Measurements from ENCODE around the gene DKK3.

Gene DKK3

DNA sequence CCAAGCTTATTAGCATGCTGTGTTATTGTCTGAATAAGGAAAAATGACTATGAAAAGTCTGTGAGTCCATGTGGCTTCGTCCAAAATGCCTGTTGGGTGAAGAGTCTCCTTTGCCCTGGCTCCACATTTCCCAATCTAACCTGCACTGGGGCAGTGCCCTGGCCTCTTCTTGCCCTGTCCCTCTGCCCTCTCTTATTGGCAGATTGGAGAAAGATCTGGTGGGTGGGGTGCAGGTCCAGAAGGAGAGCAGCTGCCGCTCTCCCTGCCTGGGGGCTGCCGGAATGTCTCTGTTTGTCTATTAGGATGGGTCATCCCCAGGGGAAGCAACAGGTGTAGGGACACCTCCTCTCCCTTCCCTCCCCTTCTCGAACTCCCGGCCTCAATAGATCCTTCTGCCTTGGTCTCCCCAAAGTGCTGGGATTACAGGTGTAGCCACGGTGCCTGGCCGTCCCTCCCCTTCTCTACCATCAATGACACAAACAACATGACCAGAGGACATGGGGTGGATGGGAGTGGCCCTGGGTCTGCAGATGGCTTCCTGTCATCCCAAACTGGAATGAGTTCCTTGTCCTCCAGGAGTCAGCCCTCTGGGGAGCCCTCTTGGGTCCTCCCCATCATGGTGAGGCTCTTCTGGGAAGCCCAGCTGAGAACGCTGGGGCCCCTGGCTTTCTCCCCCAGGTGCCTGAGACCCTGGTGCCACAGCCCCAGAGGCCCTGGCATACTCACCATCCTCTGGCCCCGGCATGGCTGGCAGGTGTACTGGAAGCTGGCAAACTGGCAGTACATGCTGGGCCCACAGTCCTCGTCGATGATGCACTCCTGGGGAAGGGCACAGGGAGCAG lies 40.5 kb downstream of the DKK3 start:
- no peak for DNase-seq (ENCODE audit: low spot score)

DNA sequence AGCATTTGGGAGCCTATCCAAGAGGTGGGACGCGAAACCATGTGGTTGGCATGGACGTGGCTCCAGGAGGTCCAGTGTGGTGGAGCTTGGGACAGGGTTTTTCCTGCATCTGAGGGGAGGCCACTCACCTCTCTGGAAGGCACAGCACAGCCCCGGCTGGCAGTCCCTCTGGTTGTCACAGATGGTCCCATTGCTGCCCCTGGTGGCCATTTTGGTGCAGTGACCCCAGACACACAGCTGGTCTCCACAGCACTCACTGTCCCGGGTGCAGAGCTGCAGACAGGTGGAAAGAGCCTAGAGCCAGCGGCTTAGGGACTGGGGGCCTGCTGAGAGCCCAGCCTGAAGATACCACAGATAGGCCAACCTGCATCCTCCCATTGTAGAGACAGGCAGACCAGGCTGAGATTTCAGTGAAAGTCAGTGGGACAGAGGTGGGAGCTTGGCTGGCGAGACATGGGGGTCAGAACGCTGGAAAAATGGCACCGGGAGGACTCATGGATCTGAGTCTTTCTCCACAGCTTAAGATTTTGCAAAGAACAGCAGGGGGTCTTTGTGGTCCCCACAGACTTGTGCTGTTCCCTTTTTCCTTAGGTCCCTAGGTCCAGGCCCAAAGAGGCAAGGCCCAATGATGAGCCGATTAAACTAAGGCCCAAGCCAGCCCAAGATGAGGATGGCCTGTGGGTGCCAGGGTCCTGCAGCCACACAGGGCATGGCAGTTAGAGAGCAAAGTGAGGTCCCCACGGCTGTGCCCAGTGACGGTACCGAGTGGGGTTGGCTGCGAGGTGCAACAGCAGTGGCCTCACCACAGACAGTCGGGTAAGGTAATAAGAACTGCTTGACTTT lies 41.4 kb downstream of the DKK3 start:
- peak; percentile 62 for DNase-seq (ENCODE audit: low spot score)

DNA sequence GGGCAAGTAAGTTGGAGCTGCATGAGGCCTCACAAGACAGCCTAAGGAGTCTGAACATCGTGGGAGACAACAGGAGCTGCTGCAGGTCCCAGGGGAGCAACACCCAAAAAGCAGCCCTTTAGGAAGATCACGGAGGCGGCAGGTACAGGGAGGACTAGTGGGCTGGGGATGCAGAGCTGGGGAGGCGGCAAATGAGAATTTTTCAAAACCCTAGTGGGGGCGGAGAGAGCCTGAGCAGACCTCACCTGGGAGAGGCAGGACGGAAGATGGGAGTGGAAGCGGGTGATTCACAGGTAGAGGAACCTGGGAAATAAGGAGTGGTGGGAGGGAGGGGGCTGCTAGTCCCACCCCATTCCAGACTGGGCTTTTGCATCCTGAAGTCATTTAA lies 42.1 kb downstream of the DKK3 start:
- no peak for DNase-seq (ENCODE audit: low spot score)

DNA sequence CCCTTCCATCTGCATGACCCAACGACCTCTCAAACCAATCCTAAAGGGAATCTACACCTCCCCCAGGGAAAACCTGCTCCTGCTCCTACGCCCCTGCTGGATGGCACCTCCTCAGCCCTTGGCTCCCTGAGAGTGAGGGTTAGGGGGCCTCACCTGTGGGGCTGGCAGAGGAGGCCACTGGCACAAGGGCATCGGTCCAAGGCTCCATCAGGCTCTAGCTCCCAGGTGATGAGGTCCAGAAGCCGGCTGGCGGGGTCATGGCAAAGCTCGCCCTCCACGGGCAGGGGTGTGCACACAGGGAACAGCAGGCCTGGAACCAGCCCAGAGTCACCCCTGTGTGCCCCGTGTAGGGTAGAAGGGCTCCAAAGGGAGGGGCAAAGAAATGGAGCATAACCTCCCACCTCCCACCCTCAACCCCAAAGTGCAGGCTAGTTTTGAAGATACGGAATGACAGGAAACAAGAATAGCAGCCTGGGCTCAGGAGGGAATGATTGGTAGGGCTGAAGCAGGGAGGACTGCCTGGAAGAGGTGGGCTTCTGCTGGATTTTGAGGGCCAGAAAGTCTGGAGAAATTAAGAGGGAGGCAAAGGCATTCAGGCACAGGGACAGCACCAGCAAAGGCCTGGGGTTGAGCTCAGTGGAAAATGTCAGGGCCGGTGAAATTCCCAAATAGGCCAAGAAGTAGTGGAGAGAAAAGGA lies 42.6 kb downstream of the DKK3 start:
- DNase-seq (ENCODE audit: low spot score), result no peak

DNA sequence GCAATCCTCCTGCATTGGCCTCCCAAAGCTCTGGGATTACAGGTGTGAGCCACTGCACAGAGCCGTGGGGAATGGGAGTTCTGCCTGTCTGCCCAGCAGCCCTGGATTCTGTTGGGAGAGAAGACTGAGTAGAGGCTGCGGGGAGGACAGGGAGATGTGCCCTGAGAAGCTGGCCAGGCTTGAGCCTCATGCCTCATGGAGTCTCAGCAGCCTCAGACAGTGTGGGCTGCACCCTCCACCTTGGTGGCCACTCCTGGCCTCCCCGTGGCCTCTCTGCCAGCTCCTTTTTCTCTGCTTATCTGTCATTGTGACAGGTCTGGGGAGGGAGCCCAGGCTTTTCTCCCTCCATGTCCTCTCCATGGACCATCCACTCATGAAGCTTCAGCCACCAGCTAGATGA lies 43.2 kb downstream of the DKK3 start:
- no peak for DNase-seq (ENCODE audit: low spot score)

DNA sequence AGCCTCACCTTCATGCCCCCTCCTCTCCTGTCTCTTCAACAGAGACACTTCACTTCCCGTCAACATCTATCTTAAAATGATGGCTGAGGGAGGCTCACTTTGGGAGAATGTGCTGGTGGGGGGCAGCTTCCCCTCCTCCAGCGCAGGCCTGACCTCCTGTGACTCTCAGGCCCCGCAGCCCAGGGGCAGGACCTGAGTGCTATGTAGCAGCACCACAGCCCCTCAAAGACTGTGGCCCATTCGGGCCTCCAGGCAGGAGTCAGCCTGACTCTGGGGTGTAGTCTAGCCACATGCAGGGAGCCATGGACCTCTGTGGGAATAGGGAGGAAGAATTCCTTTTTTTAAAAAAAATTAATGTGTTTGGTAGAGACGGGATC lies 43.7 kb downstream of the DKK3 start:
- no peak for DNase-seq (ENCODE audit: low spot score)

DNA sequence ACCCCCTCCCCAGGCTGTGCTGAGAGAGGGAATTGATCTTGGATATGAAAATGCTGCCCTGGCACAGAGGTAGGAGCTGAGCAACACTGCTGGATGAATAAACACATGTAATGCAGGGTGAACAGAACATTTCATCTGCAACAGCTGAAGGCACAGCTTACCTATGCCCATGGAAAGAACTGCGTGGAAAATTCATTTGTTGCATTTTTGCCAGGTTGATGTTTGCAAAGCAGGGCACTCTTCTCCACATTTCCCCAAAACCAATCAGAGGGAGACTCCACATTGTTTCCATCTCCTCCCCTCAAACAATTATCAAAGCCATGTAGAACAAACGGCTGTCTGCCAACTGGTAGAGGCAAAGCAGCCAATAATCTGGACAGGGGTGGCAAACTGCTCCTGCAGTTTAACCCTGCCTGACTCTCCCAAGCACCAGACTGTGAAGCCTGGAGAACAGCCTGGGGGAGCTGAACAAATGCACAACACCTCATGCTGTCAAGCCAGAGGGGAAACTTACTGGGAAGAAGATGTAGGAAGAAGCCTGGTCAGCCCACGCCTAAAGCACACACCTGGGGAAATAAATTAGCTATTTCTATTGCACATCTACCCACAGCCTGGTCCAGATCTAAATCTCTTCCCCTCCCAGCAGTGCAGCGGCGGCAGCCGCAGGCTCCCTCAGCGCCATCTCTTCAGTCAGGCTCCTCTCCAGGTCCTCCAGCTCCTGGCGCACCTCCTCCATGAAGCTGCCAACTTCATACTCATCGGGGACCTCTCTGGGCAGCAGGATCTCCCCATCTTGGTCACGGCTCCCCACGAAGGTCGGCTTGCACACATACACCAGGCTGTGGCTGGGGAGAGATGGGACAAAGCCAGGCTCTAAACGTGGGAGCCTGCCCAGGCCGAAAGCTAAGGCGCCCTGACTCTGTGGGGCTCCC lies 44.3 kb downstream of the DKK3 start:
- DNase-seq (ENCODE audit: low spot score), result no peak

DNA sequence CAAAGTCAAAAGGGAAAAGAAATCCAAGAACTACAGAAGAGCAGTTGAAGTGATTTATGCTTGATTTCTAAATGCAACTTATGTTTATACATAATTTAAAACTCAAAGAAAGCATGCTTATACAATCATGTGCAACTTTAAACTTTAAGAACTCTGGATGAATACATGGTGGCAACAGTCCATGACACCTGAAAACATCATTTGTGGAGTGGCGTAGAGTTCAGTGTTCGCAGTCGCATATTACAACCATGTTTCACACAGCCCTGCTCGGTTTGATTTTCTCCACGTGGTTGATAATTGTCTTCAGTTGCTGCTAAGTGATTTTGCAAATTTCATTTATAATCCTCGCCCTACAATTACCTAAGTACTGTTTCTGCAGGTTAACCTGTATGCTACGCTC lies 45.4 kb downstream of the DKK3 start:
- no peak for DNase-seq (ENCODE audit: low spot score)

DNA sequence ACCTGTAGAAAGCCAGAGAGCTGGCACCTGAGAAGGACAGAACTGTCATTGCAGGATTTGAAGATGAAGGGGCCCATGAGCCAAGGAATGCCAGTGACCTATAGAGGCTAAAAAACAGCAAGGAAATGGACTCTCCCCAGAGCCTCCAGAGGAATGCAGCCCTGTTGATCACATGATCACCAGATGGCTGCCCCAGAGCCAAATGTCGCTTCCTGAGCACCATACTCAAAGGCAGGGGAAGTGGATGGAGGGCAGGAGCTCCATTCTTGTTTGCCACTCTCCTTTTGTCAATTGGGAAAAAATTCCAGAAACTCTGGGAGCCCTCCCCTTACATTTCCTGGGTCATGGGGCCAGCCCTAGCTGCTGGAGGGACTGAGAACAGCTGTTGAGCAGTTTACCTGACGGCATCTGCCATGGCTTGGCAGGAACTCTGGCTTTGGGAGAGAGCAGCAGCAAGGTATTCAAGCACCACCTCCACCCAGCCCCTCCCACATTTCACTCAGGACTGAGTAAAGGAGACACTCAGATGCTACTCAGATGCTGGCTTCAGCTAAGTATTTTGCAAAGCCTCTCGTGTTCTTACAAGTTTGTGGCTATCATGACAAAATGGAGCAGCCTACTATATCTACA lies 46.9 kb downstream of the DKK3 start:
- DNase-seq (ENCODE audit: low spot score), result no peak

DNA sequence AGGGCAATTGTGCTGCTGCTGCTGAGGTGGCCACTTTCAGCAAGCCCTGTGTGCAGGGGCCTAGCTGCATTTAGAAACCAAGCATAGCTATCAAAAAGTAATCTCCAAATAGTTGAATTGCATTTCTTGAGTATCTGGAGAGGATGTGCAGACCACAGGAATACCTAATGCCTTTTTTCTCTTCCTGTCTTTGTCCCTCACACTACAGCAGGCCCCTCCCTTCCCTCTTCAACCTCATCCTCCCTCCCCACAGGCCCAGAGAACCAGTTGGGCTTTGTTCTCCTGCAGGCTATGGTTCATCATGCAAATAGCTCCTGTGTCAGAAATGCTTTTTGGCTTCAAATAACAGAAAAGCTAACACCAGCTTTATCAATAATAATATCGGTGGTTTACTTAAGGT lies 47.7 kb downstream of the DKK3 start:
- DNase-seq (ENCODE audit: low spot score), result no peak

DNA sequence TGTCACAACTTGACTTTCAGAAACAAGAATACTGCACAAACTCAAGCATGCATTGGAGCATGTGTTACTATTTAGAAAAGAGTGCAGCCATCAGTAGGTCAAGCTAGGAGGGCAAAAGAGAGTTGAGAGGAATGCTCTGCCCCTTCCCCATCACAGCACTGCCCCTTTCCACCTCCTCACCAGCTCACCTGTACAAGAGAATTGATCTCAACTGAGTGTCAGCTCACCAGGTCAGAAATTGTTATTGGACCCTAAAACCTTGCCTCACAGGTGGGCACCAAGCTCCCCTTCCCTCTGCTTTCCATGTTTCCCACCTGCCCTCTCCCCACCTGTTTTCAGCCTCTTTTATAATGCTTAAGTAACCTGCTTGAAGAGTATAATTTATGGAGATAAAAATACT lies 48.8 kb downstream of the DKK3 start:
- DNase-seq (ENCODE audit: low spot score), result no peak

DNA sequence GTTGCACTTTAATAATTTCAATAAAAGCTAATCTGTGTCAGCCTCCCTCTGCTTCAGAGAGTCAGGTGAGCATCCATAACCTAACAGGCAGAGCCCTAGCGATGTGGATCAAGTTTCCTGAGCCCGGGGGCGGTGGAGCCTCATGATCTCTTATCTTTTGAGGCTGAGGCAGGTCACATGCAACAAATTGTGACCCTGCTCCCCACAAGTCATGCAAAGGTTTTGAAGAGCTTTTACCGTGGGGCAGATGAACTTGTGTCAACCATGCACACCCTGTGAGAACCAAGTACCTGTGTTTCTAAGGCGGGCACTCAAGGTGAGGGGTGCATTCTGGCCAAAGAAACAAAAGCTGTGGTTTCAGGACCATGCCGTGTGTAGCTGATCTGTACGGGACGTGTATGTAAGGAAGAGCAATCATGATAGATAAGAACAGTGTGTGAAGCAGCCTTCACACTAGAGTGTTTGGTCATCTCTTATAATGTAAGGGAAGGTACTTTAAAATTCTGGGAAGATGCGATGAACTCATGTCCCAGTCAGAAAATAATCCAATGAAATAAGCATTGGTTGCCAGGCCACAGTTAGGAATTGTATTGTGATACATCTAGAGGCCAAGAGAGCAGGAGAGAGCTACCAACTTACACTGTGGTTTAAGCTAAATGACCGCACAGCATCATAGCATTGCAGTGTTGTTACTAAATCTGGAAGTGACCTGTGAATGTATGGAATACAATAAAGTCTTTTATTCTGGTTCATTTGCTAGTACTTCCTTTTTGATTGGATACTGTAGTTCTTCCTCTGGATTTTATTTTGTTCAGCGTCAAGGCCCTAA lies 49.8 kb downstream of the DKK3 start:
- no peak for DNase-seq (ENCODE audit: low spot score)

DNA sequence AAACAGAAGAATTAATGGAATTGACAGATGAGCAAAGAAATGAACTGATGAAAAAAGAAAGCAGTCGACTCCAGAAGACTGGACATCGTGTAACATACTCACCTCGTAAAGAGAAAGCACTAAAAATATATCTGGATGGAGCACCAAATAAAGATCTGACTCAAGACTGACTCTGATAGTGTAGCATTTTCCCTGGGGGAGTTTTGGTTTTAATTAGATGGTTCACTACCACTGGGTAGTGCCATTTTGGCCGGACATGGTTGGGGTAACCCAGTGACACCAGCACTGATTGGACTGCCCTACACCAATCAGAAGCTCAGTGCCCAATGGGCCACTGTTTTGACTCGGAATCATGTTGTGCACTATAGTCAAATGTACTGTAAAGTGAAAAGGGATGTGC lies 52.4 kb downstream of the DKK3 start:
- no peak for DNase-seq (ENCODE audit: low spot score)

DNA sequence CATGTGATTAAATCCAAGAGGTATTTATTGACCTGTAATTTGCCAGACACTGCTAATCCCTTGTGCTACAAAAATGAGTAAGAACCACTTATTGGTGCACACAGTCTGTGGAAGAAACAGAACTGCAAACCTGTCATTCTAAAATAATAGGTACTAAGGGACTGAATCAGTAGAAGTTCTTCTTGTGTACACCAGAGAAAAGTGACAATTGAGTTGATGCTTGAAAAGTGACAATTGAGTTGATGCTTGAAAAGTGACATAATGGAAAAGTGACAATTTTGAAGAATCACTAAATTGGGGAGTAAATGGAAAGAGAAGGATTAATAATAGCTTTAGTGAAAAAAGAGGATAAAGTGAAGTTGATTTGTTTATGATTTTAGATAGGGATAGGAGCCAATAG lies 56.4 kb downstream of the DKK3 start:
- no peak for DNase-seq (ENCODE audit: low spot score)

DNA sequence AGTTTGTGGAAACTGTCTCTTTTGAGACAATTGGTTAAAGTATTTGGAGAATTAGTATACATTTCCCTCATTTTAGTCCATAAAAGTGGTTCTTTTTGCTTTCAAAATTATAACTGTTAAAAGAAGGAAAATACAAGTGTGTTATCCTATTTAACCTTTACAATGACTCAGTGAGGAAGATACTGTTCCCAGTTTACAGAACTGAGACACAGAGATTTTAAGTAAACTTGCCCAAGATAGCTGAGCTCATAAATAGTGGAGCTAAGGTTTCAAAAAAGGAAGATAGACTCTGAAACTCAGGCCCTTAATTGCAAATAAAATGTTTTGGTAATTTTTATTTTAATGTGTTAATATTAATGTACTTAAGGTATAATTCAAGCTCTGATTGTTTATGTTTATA lies 58.9 kb downstream of the DKK3 start:
- no peak for DNase-seq (ENCODE audit: low spot score)

DNA sequence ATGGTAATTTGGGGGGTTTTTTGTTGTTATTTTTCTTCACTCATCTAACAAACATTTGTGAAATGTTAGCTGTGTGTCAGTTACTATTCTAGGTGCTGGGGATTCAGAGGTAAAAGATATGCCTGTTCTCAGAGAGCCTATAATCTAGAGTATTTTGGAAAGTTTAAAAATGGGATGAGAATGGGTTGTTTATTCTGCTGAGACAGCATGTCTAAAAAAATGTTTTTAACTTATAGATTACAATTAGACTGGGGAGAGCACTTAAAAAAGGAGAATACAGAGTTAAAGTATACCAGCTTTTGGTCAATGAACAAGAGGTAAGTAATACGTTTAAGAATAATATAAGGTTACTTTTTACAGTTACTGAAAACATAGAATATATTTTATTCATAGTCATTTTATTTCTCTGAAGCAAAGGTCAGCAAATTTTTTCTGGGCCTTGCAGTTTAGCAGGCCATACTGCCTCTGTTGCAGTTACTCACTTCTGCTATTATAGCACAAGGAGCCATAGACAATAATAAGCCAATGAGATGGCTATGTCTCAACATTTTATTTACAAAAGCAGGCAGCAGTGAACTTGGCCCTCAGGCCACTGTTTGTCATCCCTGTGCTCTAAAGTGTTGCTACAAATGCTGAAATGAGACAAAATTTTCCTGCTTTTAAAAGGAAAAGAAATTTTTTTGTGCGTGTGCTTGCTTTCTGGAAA lies 60.0 kb downstream of the DKK3 start:
- no peak for DNase-seq (ENCODE audit: low spot score)

DNA sequence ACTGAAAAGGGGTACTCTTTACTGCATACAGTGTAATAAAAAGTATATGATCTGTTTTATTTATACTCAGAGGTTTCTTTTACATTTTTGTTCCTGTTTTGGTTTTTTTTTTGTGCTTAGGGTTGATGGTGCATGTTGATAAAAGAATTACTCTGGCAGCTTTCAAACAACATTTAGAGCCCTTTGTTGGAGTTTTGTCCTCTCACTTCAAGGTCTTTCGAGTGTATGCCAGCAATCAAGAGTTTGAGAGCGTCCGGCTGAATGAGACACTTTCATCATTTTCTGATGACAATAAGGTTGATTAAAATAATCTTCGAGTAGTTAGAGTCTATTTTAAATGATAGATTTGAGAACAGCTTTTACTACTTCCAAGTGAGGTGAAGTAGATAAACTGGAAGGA lies 60.6 kb downstream of the DKK3 start:
- DNase-seq (ENCODE audit: low spot score), result no peak

DNA sequence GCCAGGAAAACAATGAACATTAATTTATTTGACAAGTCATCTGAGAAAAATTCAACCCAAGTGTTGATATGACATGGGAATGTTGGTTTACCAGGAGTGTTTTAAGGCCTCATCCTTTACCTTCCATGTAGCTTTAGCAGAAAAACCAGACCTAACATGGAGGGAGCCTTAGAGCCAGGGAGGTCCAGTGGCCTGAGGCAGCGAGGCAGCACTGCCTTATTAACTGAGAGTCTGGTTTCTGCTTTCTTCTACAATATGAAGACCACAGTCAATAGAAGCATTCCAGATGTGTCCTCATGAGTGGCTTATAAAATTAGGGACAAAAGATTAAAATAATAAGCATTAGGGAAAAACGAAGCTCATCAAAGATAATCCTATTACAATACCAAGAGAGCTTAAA lies 61.5 kb downstream of the DKK3 start:
- no peak for DNase-seq (ENCODE audit: low spot score)

DNA sequence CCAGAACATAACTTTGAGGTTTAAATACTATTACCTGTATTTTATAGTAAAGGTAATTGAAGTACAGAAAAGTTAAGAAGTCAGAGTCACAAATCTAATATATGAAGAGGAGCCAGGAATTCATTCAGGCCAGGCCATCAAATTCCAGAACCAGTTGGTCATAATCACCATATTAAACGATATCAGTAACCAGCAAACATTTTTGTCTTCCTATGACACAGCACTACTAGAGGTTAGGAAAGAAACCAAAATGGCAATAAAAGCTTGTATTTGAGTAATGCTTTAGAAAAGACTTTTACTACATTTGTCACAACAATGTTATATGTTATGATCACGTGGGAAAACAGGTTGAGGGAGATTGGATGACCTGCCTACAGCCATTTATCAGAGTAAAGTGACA lies 62.2 kb downstream of the DKK3 start:
- peak; percentile 77 for DNase-seq (ENCODE audit: low spot score)

DNA sequence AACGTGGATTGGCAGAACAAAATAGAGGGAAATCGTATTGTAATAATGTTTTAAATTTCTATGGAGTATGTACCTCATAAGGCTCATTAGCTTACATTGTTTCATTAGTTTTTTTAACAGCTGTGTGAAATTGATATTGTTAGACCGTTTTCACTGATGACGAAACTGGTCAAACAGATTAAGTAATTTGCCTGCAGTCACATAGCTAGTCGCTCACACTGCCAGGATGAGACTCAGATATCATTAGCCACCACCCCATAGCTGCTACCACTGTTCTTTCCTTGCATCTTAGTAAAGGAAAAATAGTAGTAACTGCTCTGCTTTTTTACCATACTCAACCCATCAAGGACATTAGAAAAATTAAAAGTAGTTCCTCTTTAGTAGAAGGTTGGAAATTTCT lies 64.0 kb downstream of the DKK3 start:
- no peak for DNase-seq (ENCODE audit: low spot score)
